ENCODE measurements around the gene TGFBR1.

- TF ChIP-seq CTCF (conservative IDR thresholded peaks at IDR 0.05 in 1 of 2, IDR thresholded peaks at IDR 0.05 in 1 of 2; ENCODE audit: extremely low read depth in 1 of 2, insufficient read depth in 1 of 2, low read depth in 1 of 2, low read length in 2 of 2), result no peak
- TF ChIP-seq EZH2 (IDR thresholded peaks at IDR 0.05; ENCODE audit: borderline replicate concordance, low read length), result no peak
These were observed 45.7 kb upstream of the TGFBR1 start for GRCh38 chr9:99058964-99059921.
